SK-N-SH (cell line): ENCODE results near the gene ARHGAP31.

Experiments used
- EZH2phosphoT487 ChIP-seq: fragments of 200-600 bp; sonication (generic); IDR thresholded peaks from 2 replicates; pipeline ENCODE4 v1.6.1; 2017; ENCODE audit warnings: low read depth, mixed run types, mild to moderate bottlenecking, antibody characterized with exemption, moderate library complexity, borderline replicate concordance
- MXI1 ChIP-seq: IDR thresholded peaks from 2 replicates; pipeline ENCODE4 v1.6.1; 2012; ENCODE audit warnings: mild to moderate bottlenecking, low read depth, low read length, improper control_type of control experiment
- POLR2AphosphoS5 ChIP-seq: IDR thresholded peaks from 2 replicates; pipeline ENCODE4 v1.6.1; 2012; ENCODE audit warnings: low read depth, low read length
- RAD21 ChIP-seq: IDR thresholded peaks from 2 replicates; pipeline ENCODE4 v1.6.1; 2012; ENCODE audit warnings: mild to moderate bottlenecking, low read length
- TF ChIP-seq, protein P1 (sequence below): fragments of 200-600 bp; sonication (generic); IDR thresholded peaks from 2 replicates; pipeline ENCODE4 v1.6.1; 2017; ENCODE audit warnings: antibody characterized with exemption, mild to moderate bottlenecking, moderate library complexity
- TF ChIP-seq, protein P2 (sequence below): IDR thresholded peaks from 2 replicates; pipeline ENCODE4 v1.4.0; 2012; ENCODE audit warnings: low read depth, borderline replicate concordance
- TF ChIP-seq, protein P3 (sequence below): IDR thresholded peaks from 2 replicates; pipeline ENCODE4 v1.6.1; 2012; ENCODE audit warnings: mild to moderate bottlenecking, low read depth, low read length, moderate library complexity

DNA sequence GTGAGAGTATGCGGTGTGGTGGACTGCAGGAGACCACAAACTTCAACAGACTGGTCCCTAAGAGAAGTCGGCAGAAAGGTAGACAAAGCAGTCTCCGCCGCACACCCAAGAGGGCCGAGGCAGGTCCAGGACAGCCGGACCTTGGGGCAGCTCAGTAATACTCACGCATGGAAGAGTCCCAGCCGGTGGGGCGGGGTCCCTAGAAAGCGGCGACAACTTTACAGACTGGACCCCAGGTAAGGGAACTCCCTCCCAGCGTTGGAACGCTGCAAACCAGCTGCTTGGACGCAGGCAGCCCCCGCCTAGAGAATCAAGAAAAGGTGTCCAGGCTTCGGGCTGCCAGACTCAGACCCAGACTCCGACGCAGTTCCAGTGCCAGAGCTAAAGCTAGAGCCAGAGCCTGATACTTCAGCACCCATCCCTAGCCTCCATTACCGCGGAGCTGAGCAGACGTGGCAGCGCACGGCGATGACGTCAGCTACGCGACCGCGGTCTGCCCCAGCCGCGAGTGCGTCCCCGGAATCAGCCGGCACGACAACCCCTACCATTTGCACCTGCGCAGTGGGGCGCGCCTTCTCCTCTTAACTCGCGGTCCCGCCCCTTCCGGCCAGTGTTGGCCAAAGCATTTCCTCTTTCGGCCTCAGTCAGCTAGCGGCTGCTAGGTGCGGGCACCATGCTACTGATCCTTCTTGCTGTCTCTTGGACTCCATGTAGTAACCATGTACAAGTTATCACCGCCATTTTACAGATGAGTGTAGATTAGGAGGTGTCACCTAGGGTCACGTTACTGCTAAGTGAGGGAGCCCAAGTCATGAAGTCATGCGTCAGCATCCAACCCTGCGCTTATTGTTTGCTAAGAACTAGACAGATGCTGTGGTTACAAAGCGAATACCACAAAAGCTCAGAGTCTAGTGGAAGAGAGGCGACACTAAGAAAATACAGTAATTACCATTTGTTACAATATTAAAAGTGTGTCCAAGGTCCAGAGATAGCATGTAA lies 169.3 kb downstream of the ARHGAP31 start, which contains the start of gene TMEM39A:
- TF ChIP-seq RAD21, result no peak; the same call in 1 of the 2 replicates
- TF ChIP-seq, protein P1, sequence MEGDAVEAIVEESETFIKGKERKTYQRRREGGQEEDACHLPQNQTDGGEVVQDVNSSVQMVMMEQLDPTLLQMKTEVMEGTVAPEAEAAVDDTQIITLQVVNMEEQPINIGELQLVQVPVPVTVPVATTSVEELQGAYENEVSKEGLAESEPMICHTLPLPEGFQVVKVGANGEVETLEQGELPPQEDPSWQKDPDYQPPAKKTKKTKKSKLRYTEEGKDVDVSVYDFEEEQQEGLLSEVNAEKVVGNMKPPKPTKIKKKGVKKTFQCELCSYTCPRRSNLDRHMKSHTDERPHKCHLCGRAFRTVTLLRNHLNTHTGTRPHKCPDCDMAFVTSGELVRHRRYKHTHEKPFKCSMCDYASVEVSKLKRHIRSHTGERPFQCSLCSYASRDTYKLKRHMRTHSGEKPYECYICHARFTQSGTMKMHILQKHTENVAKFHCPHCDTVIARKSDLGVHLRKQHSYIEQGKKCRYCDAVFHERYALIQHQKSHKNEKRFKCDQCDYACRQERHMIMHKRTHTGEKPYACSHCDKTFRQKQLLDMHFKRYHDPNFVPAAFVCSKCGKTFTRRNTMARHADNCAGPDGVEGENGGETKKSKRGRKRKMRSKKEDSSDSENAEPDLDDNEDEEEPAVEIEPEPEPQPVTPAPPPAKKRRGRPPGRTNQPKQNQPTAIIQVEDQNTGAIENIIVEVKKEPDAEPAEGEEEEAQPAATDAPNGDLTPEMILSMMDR, result no peak
- peak; percentile 99 for TF ChIP-seq POLR2AphosphoS5
- TF ChIP-seq EZH2phosphoT487, result no peak
- TF ChIP-seq, protein P2, sequence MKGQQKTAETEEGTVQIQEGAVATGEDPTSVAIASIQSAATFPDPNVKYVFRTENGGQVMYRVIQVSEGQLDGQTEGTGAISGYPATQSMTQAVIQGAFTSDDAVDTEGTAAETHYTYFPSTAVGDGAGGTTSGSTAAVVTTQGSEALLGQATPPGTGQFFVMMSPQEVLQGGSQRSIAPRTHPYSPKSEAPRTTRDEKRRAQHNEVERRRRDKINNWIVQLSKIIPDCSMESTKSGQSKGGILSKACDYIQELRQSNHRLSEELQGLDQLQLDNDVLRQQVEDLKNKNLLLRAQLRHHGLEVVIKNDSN, result no peak
- TF ChIP-seq, protein P3, sequence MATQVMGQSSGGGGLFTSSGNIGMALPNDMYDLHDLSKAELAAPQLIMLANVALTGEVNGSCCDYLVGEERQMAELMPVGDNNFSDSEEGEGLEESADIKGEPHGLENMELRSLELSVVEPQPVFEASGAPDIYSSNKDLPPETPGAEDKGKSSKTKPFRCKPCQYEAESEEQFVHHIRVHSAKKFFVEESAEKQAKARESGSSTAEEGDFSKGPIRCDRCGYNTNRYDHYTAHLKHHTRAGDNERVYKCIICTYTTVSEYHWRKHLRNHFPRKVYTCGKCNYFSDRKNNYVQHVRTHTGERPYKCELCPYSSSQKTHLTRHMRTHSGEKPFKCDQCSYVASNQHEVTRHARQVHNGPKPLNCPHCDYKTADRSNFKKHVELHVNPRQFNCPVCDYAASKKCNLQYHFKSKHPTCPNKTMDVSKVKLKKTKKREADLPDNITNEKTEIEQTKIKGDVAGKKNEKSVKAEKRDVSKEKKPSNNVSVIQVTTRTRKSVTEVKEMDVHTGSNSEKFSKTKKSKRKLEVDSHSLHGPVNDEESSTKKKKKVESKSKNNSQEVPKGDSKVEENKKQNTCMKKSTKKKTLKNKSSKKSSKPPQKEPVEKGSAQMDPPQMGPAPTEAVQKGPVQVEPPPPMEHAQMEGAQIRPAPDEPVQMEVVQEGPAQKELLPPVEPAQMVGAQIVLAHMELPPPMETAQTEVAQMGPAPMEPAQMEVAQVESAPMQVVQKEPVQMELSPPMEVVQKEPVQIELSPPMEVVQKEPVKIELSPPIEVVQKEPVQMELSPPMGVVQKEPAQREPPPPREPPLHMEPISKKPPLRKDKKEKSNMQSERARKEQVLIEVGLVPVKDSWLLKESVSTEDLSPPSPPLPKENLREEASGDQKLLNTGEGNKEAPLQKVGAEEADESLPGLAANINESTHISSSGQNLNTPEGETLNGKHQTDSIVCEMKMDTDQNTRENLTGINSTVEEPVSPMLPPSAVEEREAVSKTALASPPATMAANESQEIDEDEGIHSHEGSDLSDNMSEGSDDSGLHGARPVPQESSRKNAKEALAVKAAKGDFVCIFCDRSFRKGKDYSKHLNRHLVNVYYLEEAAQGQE, result peak; percentile 61; the same call in 1 of the 2 replicates
- peak; percentile 91 for TF ChIP-seq MXI1
